ENCODE data around the gene GJA4.

GJA4 gene

DNA sequence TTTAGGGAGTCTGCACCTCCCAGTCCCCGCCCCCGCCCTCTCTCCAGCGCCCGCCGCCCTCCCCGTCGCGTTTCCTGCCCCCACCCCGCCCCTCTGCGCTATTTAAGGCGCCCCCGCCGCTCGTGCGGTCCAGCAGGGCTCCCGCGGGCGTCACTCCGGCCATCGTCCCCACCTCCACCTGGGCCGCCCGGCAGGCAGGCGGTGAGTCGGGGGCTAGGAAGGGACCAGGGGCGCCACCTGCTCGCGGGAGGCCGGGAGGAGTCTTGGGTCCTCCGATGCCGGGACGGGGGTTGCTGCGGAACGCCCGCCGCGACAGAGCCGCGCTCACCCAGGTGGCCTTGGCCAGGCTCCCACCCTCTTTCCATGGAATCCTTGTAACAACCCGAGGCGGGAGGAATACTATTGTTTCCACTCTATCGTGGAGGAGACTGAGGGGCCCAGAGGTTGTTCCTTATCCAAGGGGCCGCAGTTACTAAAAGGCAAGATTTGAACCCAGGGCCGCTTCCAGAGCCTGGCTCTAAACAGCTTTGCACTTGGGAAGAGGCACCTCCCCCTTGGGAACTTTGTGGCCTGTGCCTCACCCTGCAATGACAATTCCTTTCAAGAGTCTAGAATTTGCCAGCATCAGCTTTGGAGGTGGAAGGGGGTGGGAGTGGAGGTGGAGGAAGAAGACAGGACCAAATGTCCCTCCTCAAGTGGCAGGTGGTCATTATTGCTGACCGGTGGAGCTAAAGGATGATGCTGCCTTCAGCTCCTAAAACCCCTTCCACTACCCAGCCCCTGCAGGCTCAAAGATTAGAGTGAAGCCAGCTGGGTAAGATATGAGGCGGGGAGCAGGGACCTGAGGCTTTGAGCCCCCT, at the start of gene GJA4:
Gene GJA4 (plus strand): TSS at position 132 of the 860 bp plus-strand sequence. CDS start 1,215 bp downstream, outside the sequence.
- H3K4me3 ChIP-seq (ENCODE audit: low read depth, low read length) = peak within 1 kb of the TSS; percentile 8
- no peaks in the 10 kb centered on the region for H3K9me3 ChIP-seq (ENCODE audit: control insufficient read depth, low read length)
- no peaks in the 10 kb centered on the region for H3K27me3 ChIP-seq (ENCODE audit: control insufficient read depth, insufficient read depth, low read length)
- no peaks in the 10 kb centered on the region for H3K79me2 ChIP-seq
- H3K36me3 ChIP-seq (ENCODE audit: control insufficient read depth, insufficient read depth, low read length) = no peaks in the 10 kb centered on the region
- no peak within 1 kb of the TSS for H3K4me2 ChIP-seq (ENCODE audit: low read length)
- peak within 1 kb of the TSS; percentile 19 for H3K27ac ChIP-seq
- H2AFZ ChIP-seq = peak within 1 kb of the TSS; percentile 11
- no peak within 1 kb of the TSS for H3K9ac ChIP-seq
- no peaks in the 10 kb centered on the region for H3K4me1 ChIP-seq
- TF ChIP-seq CTCF (IDR thresholded peaks at IDR 0.05) = no peak

GRCh38 chr1:34743775-34744174, 49.0 kb upstream of the GJA4 start:
- H3K27ac ChIP-seq = no peak overlapping the region
- H3K79me2 ChIP-seq = no peaks in the 10 kb centered on the region
- H3K27me3 ChIP-seq (ENCODE audit: control insufficient read depth, insufficient read depth, low read length) = no peaks in the 10 kb centered on the region
- H2AFZ ChIP-seq = no peak overlapping the region
- no peaks in the 10 kb centered on the region for H3K36me3 ChIP-seq (ENCODE audit: control insufficient read depth, insufficient read depth, low read length)
- no peak overlapping the region for H3K4me3 ChIP-seq (ENCODE audit: low read depth, low read length)
- TF ChIP-seq CTCF (IDR thresholded peaks at IDR 0.05) = no peak
- no peak overlapping the region for H3K9ac ChIP-seq
- no peak overlapping the region for H3K4me2 ChIP-seq (ENCODE audit: low read length)
- H3K4me1 ChIP-seq = no peaks in the 10 kb centered on the region
- no peaks in the 10 kb centered on the region for H3K9me3 ChIP-seq (ENCODE audit: control insufficient read depth, low read length)

DNA sequence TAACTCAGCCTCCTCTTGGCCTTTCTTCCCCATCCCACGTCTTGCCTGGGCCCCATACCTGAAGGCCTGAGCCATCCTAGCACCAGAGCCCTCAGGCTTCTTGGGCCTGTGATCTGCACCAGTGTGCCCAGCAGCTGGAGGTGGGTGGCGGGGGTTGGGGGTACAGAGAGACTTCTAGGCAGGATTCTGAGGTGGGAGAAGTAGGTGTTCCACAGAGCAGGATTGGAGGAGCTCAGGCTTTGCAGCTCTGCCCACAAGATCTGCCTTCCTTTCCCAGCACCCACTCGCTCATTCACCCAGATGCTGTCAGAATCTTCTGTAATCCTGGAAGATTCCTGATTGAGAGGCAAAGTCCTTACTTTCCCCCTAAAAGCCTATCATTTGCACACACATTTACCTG, 47.9 kb upstream of the GJA4 start:
- H3K27ac ChIP-seq = no peak overlapping the region
- H3K79me2 ChIP-seq = no peaks in the 10 kb centered on the region
- H3K27me3 ChIP-seq (ENCODE audit: control insufficient read depth, insufficient read depth, low read length) = no peaks in the 10 kb centered on the region
- H3K4me3 ChIP-seq (ENCODE audit: low read depth, low read length) = no peak overlapping the region
- no peak overlapping the region for H3K4me2 ChIP-seq (ENCODE audit: low read length)
- H2AFZ ChIP-seq = no peak overlapping the region
- no peaks in the 10 kb centered on the region for H3K9me3 ChIP-seq (ENCODE audit: control insufficient read depth, low read length)
- no peaks in the 10 kb centered on the region for H3K4me1 ChIP-seq
- TF ChIP-seq CTCF (IDR thresholded peaks at IDR 0.05) = no peak
- H3K9ac ChIP-seq = no peak overlapping the region
- H3K36me3 ChIP-seq (ENCODE audit: control insufficient read depth, insufficient read depth, low read length) = no peaks in the 10 kb centered on the region

DNA sequence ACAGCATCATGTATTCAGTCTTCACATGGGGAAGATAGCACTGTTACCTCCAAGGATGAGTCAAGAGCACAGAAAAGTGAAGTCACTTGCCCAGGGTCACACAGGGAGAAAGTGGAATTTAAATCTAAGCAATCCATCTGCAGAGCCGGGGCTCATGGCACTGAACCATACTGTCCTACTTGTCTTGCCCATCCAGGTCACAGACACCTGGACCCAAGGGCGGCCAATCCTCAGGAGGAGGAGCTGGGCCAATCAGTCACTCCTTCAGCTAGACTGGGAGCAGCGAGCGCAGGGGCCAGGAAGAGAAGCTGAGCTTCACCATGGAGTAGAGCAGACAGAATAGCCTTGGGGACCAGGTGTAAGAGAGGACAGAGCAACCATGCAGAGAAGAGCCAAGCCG, 47.1 kb upstream of the GJA4 start:
- Histone ChIP-seq H3K4me3 (ENCODE audit: low read depth, low read length) (no peak overlapping the region), H3K27me3 (ENCODE audit: control insufficient read depth, insufficient read depth, low read length) (no peaks in the 10 kb centered on the region), H3K9ac (no peak overlapping the region), H3K4me1 (no peaks in the 10 kb centered on the region), H3K27ac (no peak overlapping the region), H3K79me2 (no peaks in the 10 kb centered on the region), H2AFZ (no peak overlapping the region), H3K4me2 (ENCODE audit: low read length) (no peak overlapping the region), H3K9me3 (ENCODE audit: control insufficient read depth, low read length) (no peaks in the 10 kb centered on the region), H3K36me3 (ENCODE audit: control insufficient read depth, insufficient read depth, low read length) (no peaks in the 10 kb centered on the region)
- TF ChIP-seq CTCF (IDR thresholded peaks at IDR 0.05) = no peak

- Histone ChIP-seq H3K4me2 (ENCODE audit: low read length) (no peak overlapping the region), H3K36me3 (ENCODE audit: control insufficient read depth, insufficient read depth, low read length) (no peaks in the 10 kb centered on the region), H3K27me3 (ENCODE audit: control insufficient read depth, insufficient read depth, low read length) (no peaks in the 10 kb centered on the region), H3K4me1 (no peaks in the 10 kb centered on the region), H3K79me2 (no peaks in the 10 kb centered on the region), H3K27ac (no peak overlapping the region), H3K9me3 (ENCODE audit: control insufficient read depth, low read length) (no peaks in the 10 kb centered on the region), H3K4me3 (ENCODE audit: low read depth, low read length) (no peak overlapping the region), H2AFZ (no peak overlapping the region), H3K9ac (no peak overlapping the region)
- no peak for TF ChIP-seq CTCF (IDR thresholded peaks at IDR 0.05)
Observed at GRCh38 chr1:34746101-34746500, 46.7 kb upstream of the GJA4 start.

Data from parathyroid adenoma (tissue), 2 donors.